LNCAP (cell line): ENCODE measurements around the gene EFHC1.

Experiments used
- CTCF ChIP-seq: fragments of 450-650 bp; IDR thresholded peaks from 2 replicates; pipeline ENCODE4 v1.5.1; 2017; ENCODE audit warnings: mild to moderate bottlenecking

EFHC1 gene

GRCh38 chr6:52548353-52548713, 128.2 kb downstream of the EFHC1 start:
- TF ChIP-seq CTCF: no peak

GRCh38 chr6:52548999-52549398, 128.9 kb downstream of the EFHC1 start:
- TF ChIP-seq CTCF: no peak

GRCh38 chr6:52549428-52549827, 129.3 kb downstream of the EFHC1 start:
- TF ChIP-seq CTCF: no peak

DNA sequence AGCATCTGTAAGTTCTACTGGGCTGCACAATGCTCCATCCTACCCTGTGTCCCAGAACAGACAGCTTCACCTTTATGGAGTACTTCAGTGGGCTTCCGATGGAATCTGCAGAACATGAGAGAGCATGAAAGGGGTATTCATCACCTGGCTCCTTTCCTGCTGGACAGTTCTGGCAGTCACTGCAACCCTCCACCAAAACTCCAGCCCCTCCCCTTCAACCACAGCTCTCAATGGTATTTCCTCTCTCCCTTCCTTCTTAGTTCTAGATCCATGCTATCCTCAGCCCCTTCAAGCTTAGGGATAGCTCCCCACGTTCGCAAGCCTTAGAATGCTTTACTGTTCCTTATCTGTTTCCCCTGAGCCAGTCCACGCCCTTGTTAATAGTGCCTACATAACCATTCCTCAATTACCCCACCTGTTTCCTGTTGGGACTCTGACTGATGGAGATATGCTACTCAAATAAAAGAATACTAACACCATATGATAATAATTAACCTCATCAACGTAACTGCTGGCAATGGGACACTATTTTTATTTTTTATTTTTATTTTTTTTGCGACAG, 130.0 kb downstream of the EFHC1 start:
- no peak for TF ChIP-seq CTCF

DNA sequence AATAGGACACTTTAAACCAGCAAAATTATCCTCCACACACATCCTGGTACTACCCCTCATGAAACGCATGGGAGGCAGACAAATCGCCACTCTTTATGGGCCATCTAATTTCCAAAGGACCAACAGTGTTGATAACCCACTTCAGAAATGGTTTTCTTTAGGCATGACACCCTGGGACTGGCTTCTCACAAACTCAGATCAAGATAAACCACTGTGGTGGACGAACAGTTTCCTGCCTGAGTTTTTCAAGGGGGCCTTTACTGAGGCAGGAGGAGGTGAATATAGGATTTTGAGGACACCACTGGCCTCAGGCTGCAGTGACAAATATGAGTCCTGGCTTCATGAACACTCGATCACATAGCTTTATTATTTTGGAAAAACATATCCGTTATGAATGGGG, 130.7 kb downstream of the EFHC1 start:
- no peak for TF ChIP-seq CTCF

GRCh38 chr6:52551483-52552277, 131.5 kb downstream of the EFHC1 start:
- no peak for TF ChIP-seq CTCF

- TF ChIP-seq CTCF: no peak
Measured at GRCh38 chr6:52552278-52552643, 132.1 kb downstream of the EFHC1 start.
